SKM-1 (cell line): ENCODE measurements around the gene F9.

Source experiments
- DNase-seq: peaks from one replicate; lab custom pipeline; 2025; ENCODE audit not compliant: unreplicated experiment; lab: John Stamatoyannopoulos, UW

The F9 gene

DNA sequence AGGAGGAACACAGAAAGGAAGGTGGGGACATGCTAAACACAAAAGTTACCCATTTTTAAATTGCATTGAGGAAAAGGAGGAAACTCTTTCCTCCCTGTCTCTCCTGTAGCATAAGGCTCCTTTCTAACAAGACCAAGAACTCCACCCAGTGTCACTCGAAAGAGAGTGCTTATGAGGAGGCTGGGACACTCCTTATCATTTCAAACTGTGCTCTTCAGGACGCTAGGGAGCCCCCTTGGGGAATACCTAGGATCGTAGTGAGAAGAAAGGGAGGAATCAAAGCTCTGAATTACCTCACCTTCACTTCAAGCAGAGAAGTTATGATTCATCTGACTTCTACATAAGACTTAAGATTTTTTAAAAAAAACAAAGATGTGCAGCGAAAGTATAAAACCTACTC is 65.5 kb downstream of the F9 start:
- no peak for DNase-seq

DNA sequence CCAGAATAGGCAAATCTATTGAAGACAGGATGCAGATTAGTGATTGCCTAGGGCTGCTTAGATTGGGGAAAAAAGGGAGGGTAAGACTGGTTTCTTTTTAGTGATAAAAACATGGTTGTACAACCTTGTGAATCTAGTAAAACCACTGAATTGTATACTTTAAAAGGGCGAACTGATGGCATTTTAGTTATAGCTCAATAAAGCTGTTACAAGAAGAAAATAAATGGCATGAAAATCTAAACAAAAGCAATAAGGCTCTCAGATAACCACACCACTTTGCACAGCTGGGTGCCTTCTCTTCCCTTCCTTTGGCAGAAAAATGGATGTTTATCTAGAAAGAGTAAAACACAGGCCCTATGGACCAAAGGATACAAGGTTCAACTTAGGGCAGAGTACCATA is 69.6 kb downstream of the F9 start:
- DNase-seq: no peak
